Progenitor cell of endocrine pancreas (in vitro differentiated cells): ENCODE results near the gene FABP7. TPM values are rescaled to one million over a fixed set of nuclear protein-coding genes. Genes with fewer than 3 reads are reported as not detected.

Experiments
- DNase-seq: peaks from one replicate; pipeline ENCODE4 v3.0.0; 2021; ENCODE audit warnings: low spot score; ENCODE audit not compliant: unreplicated experiment
- H3K27ac Mint-ChIP-seq: 2 replicates; pipeline ENCODE4 v1.8.0; 2021; ENCODE audit warnings: mild to moderate bottlenecking, moderate library complexity, mixed read lengths
- H3K27me3 Mint-ChIP-seq: 2 replicates; pipeline ENCODE4 v1.8.0; 2021; ENCODE audit warnings: mixed read lengths
- H3K36me3 Mint-ChIP-seq: 2 replicates; pipeline ENCODE4 v1.8.0; 2022; ENCODE audit warnings: mixed read lengths; ENCODE audit not compliant: insufficient read depth
- H3K4me1 Mint-ChIP-seq: 2 replicates; pipeline ENCODE4 v1.8.0; 2021; ENCODE audit warnings: low read depth, mixed read lengths
- H3K4me3 Mint-ChIP-seq: 2 replicates; pipeline ENCODE4 v1.8.0; 2021; ENCODE audit warnings: low read depth, mild to moderate bottlenecking, moderate library complexity, mixed read lengths
- H3K9me3 Mint-ChIP-seq: 2 replicates; pipeline ENCODE4 v1.8.0; 2021; ENCODE audit warnings: low read depth, mixed read lengths
- total RNA-seq: library from RNA; stranded (reverse); gene quantifications from 2 replicates; pipeline ENCODE4 v1.2.1, GENCODE V29; 2021
- TF ChIP-seq, protein P1 (sequence below): fragments of 200-600 bp; sonication (generic); IDR thresholded peaks from one replicate; pipeline ENCODE4 v1.5.0; 2021; ENCODE audit warnings: antibody characterized with exemption, mild to moderate bottlenecking; ENCODE audit not compliant: unreplicated experiment

FABP7 gene
- total RNA-seq, 1 donor from 2014 or later = 7.2 TPM

DNA sequence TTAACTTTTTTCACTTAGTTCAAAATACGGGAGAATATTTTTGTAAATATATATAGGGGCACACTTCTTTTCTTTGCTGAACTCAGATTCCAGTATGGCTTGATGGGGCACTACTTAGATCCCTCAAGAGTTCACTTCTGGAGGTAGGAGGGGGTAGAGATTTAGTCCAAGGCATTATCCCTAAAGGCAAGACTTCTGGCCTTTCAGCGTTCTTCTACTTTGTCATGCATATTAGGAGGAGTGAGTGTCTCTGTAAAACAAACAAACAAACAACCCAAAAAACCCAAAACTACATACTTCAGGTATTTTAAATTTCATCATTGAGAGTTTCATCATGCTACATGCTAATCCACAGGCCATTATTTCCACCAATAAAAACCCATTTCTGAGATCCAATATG lies 41.6 kb downstream of the FABP7 start:
- TF ChIP-seq, protein P1, sequence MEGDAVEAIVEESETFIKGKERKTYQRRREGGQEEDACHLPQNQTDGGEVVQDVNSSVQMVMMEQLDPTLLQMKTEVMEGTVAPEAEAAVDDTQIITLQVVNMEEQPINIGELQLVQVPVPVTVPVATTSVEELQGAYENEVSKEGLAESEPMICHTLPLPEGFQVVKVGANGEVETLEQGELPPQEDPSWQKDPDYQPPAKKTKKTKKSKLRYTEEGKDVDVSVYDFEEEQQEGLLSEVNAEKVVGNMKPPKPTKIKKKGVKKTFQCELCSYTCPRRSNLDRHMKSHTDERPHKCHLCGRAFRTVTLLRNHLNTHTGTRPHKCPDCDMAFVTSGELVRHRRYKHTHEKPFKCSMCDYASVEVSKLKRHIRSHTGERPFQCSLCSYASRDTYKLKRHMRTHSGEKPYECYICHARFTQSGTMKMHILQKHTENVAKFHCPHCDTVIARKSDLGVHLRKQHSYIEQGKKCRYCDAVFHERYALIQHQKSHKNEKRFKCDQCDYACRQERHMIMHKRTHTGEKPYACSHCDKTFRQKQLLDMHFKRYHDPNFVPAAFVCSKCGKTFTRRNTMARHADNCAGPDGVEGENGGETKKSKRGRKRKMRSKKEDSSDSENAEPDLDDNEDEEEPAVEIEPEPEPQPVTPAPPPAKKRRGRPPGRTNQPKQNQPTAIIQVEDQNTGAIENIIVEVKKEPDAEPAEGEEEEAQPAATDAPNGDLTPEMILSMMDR = no peak

DNA sequence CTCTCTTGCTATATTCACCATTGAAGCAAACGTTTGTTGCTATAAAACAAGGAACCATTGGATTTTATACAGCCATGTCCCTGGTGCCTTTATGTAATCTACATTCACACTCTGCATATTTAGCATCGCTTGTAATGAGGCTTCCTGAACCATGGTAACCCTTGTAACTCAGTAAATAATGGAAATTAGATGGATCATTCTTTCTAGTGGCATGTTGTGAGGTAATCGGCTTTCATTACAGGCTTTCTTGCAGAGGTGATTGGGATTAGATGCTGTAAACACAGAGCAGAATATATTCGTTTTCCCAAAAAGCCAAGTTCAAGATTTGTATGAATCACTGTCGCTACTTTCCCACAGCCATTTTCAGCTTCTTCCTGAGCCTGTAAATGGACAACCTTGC lies 45.6 kb downstream of the FABP7 start:
- no peaks in the 10 kb centered on the region for H3K9me3 Mint-ChIP-seq
- TF ChIP-seq, protein P1 = no peak
- no peak overlapping the region for H3K4me3 Mint-ChIP-seq
- no peaks in the 10 kb centered on the region for H3K36me3 Mint-ChIP-seq
- no peaks in the 10 kb centered on the region for H3K27me3 Mint-ChIP-seq
- no peak overlapping the region for H3K27ac Mint-ChIP-seq
- H3K4me1 Mint-ChIP-seq = no peaks in the 10 kb centered on the region
- no peak for DNase-seq

More for the DNA sequence above, 41.6 kb downstream of the FABP7 start:
- Mint-ChIP-seq H3K4me1 (peaks cover 4% of the 10 kb centered on the region), H3K9me3 (no peaks in the 10 kb centered on the region), H3K27ac (no peak overlapping the region), H3K27me3 (no peaks in the 10 kb centered on the region), H3K36me3 (no peaks in the 10 kb centered on the region), H3K4me3 (no peak overlapping the region)
- DNase-seq = no peak

DNA sequence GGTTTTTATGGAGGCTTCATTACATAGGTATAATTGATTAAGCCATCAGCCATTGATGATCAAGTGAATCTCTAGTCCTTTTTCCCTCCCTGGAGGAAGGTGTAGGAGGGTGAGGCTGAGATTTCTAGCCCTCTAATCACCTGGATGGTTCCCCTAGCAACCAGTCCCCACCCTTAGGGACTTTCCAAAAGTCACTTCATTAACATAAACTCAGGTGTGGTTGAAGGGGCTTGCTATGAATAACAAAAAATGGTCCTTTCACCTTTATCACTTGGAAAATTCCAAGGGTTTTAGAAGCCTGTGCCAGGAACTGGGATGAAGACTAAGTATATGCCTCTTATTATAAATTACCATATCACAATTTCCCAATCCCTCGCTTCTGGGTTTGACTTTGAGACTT lies 49.9 kb downstream of the FABP7 start:
- no peaks in the 10 kb centered on the region for H3K4me1 Mint-ChIP-seq
- no peaks in the 10 kb centered on the region for H3K36me3 Mint-ChIP-seq
- DNase-seq = no peak
- H3K9me3 Mint-ChIP-seq = no peaks in the 10 kb centered on the region
- H3K4me3 Mint-ChIP-seq = no peak overlapping the region
- peaks cover 6% of the 10 kb centered on the region for H3K27me3 Mint-ChIP-seq
- H3K27ac Mint-ChIP-seq = no peak overlapping the region
- TF ChIP-seq, protein P1 = no peak

DNA sequence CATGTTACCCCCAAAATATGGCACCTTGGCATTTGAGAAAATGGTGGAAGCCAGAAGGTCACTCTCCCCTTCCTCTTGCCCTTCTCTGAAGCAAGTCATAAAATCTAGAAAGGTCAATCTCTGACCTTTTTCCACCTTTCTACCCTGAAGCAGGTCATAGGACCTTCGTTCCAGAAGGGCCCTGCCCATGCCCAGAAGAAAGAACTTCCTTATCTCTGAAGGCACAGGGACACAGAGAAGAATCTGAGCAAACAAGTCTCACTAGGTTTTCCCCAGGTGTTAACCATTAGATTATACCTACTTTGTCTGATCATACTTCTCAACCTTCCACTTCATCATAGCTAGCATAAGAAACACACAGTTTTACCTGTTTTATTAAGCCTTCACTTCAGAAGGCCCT lies 52.0 kb downstream of the FABP7 start:
- Mint-ChIP-seq H3K4me1 (no peaks in the 10 kb centered on the region), H3K27ac (no peak overlapping the region), H3K4me3 (no peak overlapping the region), H3K9me3 (no peaks in the 10 kb centered on the region), H3K36me3 (no peaks in the 10 kb centered on the region), H3K27me3 (peaks cover 6% of the 10 kb centered on the region)
- TF ChIP-seq, protein P1 = no peak
- DNase-seq = no peak

DNA sequence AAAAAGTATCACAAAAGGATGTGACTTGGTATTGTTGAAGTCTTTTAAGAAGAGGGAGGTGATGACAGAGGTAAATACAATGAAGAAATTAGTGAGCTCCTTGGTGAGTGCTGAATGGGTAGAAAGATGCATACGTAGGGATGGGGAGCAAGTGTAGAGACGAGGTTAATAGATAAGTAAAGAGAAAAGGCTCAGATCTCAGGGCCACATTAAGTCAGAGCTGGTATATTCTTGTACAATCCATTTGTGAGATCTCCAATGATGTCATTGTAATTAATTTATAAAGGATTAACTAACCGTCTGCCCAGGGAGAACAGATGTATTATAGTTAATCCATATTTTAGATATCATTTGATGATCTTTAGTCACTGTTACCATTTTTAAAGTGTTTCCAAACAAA lies 52.9 kb downstream of the FABP7 start:
- TF ChIP-seq, protein P1 = no peak
- H3K4me3 Mint-ChIP-seq = no peak overlapping the region
- H3K27ac Mint-ChIP-seq = no peak overlapping the region
- no peak for DNase-seq
- H3K4me1 Mint-ChIP-seq = peaks cover under 1% of the 10 kb centered on the region
- H3K36me3 Mint-ChIP-seq = no peaks in the 10 kb centered on the region
- H3K27me3 Mint-ChIP-seq = peaks cover 6% of the 10 kb centered on the region
- no peaks in the 10 kb centered on the region for H3K9me3 Mint-ChIP-seq
